H1 (cell line): ENCODE data around the gene PTPRF. TPM values are rescaled to one million over a fixed set of nuclear protein-coding genes. Genes with fewer than 3 reads are reported as not detected.

Experiments used
- CEBPB ChIP-seq: IDR thresholded peaks from 2 replicates; pipeline ENCODE4 v1.6.1; 2012; ENCODE audit warnings: low read depth, low read length
- CHD7 ChIP-seq: fragments of 300-600 bp; sonication (generic); IDR thresholded peaks from 2 replicates; pipeline ENCODE4 v1.7.1; 2012; ENCODE audit warnings: low read length, moderate library complexity, mild to moderate bottlenecking, inconsistent platforms; ENCODE audit not compliant: insufficient replicate concordance
- RBBP5 ChIP-seq: IDR thresholded peaks from 2 replicates; pipeline ENCODE4 v1.7.1; 2012; ENCODE audit warnings: low read depth, mild to moderate bottlenecking, inconsistent platforms, low read length, moderate library complexity, borderline replicate concordance
- TAF1 ChIP-seq: IDR thresholded peaks from 2 replicates; pipeline ENCODE4 v1.6.1; 2011; ENCODE audit warnings: mild to moderate bottlenecking, low read depth, low read length
- polyA plus RNA-seq, 7 experiments: library from polyadenylated mRNA; depleted of rRNA in 3 of 7; stranded (reverse) in 5 of 7; unstranded in 2 of 7; fragments of >200 nt in 5 of 7; fragments of 200-250 nt in 2 of 7; gene quantifications; 1 replicate in 5 of 7; 2 replicates in 1 of 7; 4 replicates in 1 of 7; pipeline versions ENCODE4 v1.2.1 to v1.2.3, GENCODE V29; 2011 to 2013; ENCODE audit warnings: missing spikeins in 2 of 7, mixed read lengths in 2 of 7
- total RNA-seq: library from RNA; stranded (reverse); fragmentation: NEBNext Ultra II Directional; extraction: Animal tissue kit (Norgen Biotek cat#: 25700); gene quantifications from 2 replicates; pipeline ENCODE4 v1.2.1, GENCODE V29; 2021

The PTPRF gene
- total and polyA plus RNA-seq, 2 of the 8 experiments (the other 6 are each of a cell fraction or from before 2014, with no cell fraction given) = 136 to 231 TPM

DNA sequence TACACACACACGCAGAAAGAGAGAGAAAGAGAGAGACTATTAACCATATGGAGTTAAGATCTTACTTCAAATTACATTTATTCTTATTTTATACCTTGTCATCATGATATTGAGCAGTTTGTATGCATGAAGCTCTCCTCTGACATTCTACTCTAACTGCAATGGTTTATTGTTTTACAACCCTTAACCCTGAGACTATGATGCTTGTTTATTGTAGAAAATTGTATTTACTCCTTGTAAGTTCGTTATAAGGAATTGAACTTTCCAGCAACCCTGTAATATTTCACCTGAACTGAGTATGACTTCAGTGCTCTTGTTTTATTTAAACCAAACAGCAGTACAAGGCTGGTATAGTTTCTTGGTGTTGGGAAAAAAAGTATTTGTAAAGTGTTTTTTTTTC is 18.6 kb upstream of the PTPRF start (continued):
- TF ChIP-seq CHD7 = no peak
- TF ChIP-seq RBBP5 = no peak
- no peak for TF ChIP-seq TAF1
- TF ChIP-seq CEBPB = no peak
